ENCODE data around the gene METTL17. TPM values are rescaled to one million over a fixed set of nuclear protein-coding genes. Genes with fewer than 3 reads are reported as not detected.
A peak's percentile ranks its signal among the peaks of the same experiment; 100 is the strongest.

The METTL17 gene
- total and polyA plus RNA-seq, 2 of the 13 experiments (the other 11 are each of a cell fraction or from before 2014, with no cell fraction given) = 122 to 199 TPM

- 0 out of 2 replicates have a peak, but pooled peaks have one; percentile 10 for TF ChIP-seq ZBTB44 (CRISPR knock-in tag; IDR thresholded peaks at IDR 0.05)
- TF ChIP-seq PCBP1 (IDR thresholded peaks at IDR 0.05; ENCODE audit: borderline replicate concordance, low read depth, low read length) = 0 out of 2 replicates have a peak, but pooled peaks have one; percentile 47
- peak; percentile 42 for TF ChIP-seq FOXO1 (CRISPR knock-in tag; IDR thresholded peaks at IDR 0.05)
- no peak for TF ChIP-seq ZNF280D (CRISPR knock-in tag; IDR thresholded peaks at IDR 0.05)
- TF ChIP-seq SP2 (CRISPR knock-in tag; IDR thresholded peaks at IDR 0.05) = no peak; the same call in 1 of the 2 replicates
- peak; percentile 46 for TF ChIP-seq ZNF609 (CRISPR knock-in tag; IDR thresholded peaks at IDR 0.05; ENCODE audit: borderline replicate concordance)
- TF ChIP-seq ZNF878 (CRISPR knock-in tag; IDR thresholded peaks at IDR 0.05) = no peak
- peak; percentile 27; the same call in 1 of the 2 replicates for TF ChIP-seq NFKB2 (CRISPR knock-in tag; IDR thresholded peaks at IDR 0.05; ENCODE audit: borderline replicate concordance)
- no peak for TF ChIP-seq ZNF253 (CRISPR knock-in tag; IDR thresholded peaks at IDR 0.05; ENCODE audit: borderline replicate concordance)
- TF ChIP-seq ZFP36 (IDR thresholded peaks at IDR 0.05; ENCODE audit: borderline replicate concordance, low read depth, low read length, partially characterized antibody) = no peak
- TF ChIP-seq NR2C2 (CRISPR knock-in tag; IDR thresholded peaks at IDR 0.05; ENCODE audit: borderline replicate concordance) = 0 out of 2 replicates have a peak, but pooled peaks have one; percentile 12
- TF ChIP-seq HNF1A (IDR thresholded peaks at IDR 0.05; ENCODE audit: low read depth) = no peak
- peak; percentile 15 for TF ChIP-seq HNF1A (CRISPR knock-in tag; IDR thresholded peaks at IDR 0.05; ENCODE audit: borderline replicate concordance)
- TF ChIP-seq ZNF431 (CRISPR knock-in tag; IDR thresholded peaks at IDR 0.05; ENCODE audit: borderline replicate concordance, low read depth) = no peak; the same call in 1 of the 2 replicates
Observed at GRCh38 chr14:20970983-20971704, 18.6 kb upstream of the METTL17 start (continued).

All from HepG2 (cell line).